Neural progenitor cell (in vitro differentiated cells): ENCODE results near the gene KLHL36. TPM values are rescaled to one million over a fixed set of nuclear protein-coding genes. Genes with fewer than 3 reads are reported as not detected.

Source experiments
- DNase-seq: peaks from one replicate; pipeline ENCODE4 v3.0.0-alpha.2; 2016; ENCODE audit warnings: low spot score
- H2AFZ ChIP-seq: fragments of 200-600 bp; sonication (generic); replicated peaks from 2 replicates; pipeline ENCODE4 v1.6.1; 2016; ENCODE audit warnings: antibody characterized with exemption
- H3F3A ChIP-seq: fragments of 200-600 bp; sonication (generic); 2 replicates; pipeline ENCODE4 v1.6.1; 2016; ENCODE audit warnings: antibody characterized with exemption, low read depth
- H3K27ac ChIP-seq: fragments of 200-600 bp; sonication (generic); 2 replicates; pipeline ENCODE4 v1.5.1; 2016; ENCODE audit warnings: mild to moderate bottlenecking
- H3K27me3 ChIP-seq: fragments of 200-600 bp; sonication (generic); 2 replicates; pipeline ENCODE4 v1.6.1; 2016; ENCODE audit warnings: mild to moderate bottlenecking, moderate library complexity
- H3K36me3 ChIP-seq: fragments of 200-600 bp; sonication (generic); 2 replicates; pipeline ENCODE4 v1.5.1; 2016
- H3K4me1 ChIP-seq: fragments of 200-600 bp; sonication (generic); 2 replicates; pipeline ENCODE4 v1.6.1; 2016; ENCODE audit warnings: mixed run types
- H3K4me2 ChIP-seq: fragments of 200-600 bp; sonication (generic); 2 replicates; pipeline ENCODE4 v1.6.1; 2016
- H3K4me3 ChIP-seq: fragments of 200-600 bp; sonication (generic); 2 replicates; pipeline ENCODE4 v1.5.1; 2016
- H3K79me2 ChIP-seq: fragments of 200-600 bp; sonication (generic); 2 replicates; pipeline ENCODE4 v1.6.1; 2016; ENCODE audit warnings: low read depth
- H3K9ac ChIP-seq: fragments of 200-600 bp; sonication (generic); 2 replicates; pipeline ENCODE4 v1.6.1; 2016
- H3K9me3 ChIP-seq: fragments of 200-600 bp; sonication (generic); 2 replicates; pipeline ENCODE4 v1.5.1; 2016; ENCODE audit warnings: low read depth
- H4K20me1 ChIP-seq: fragments of 200-600 bp; sonication (generic); 2 replicates; pipeline ENCODE4 v1.6.1; 2016; ENCODE audit warnings: low read depth
- H3K27ac Mint-ChIP-seq: 3 replicates; pipeline ENCODE4 v1.8.0; 2021; ENCODE audit warnings: mixed read lengths
- H3K27me3 Mint-ChIP-seq: 2 replicates; pipeline ENCODE4 v1.8.0; 2022; ENCODE audit warnings: low read depth, mild to moderate bottlenecking, inconsistent platforms, moderate library complexity, mixed read lengths; ENCODE audit not compliant: insufficient read depth
- H3K36me3 Mint-ChIP-seq: 3 replicates; pipeline ENCODE4 v1.8.0; 2021; ENCODE audit warnings: mixed read lengths
- H3K4me1 Mint-ChIP-seq: 3 replicates; pipeline ENCODE4 v1.8.0; 2021; ENCODE audit warnings: mixed read lengths
- H3K4me3 Mint-ChIP-seq: 3 replicates; pipeline ENCODE4 v1.8.0; 2021; ENCODE audit warnings: mild to moderate bottlenecking, moderate library complexity, mixed read lengths
- H3K9me3 Mint-ChIP-seq: 3 replicates; pipeline ENCODE4 v1.8.0; 2020; ENCODE audit warnings: mixed read lengths
- EZH2 ChIP-seq: fragments of 200-600 bp; sonication (generic); IDR thresholded peaks from 2 replicates; pipeline ENCODE4 v1.6.1; 2017; ENCODE audit warnings: antibody characterized with exemption, mild to moderate bottlenecking, moderate library complexity
- EZH2phosphoT487 ChIP-seq: fragments of 200-600 bp; sonication (generic); IDR thresholded peaks from 2 replicates; pipeline ENCODE4 v1.6.1; 2017; ENCODE audit warnings: antibody characterized with exemption
- total RNA-seq: library from RNA; depleted of rRNA; stranded (reverse); fragments of >200 nt; gene quantifications from 2 replicates; pipeline ENCODE4 v1.2.3, GENCODE V29; 2015; ENCODE audit warnings: low replicate concordance
- TF ChIP-seq, protein P1 (sequence below): fragments of 200-600 bp; sonication (generic); IDR thresholded peaks from 2 replicates; pipeline ENCODE4 v1.5.1; 2017; ENCODE audit warnings: antibody characterized with exemption, mild to moderate bottlenecking

Gene KLHL36
- total RNA-seq, 1 donor from 2014 or later = 15.9 TPM

DNA sequence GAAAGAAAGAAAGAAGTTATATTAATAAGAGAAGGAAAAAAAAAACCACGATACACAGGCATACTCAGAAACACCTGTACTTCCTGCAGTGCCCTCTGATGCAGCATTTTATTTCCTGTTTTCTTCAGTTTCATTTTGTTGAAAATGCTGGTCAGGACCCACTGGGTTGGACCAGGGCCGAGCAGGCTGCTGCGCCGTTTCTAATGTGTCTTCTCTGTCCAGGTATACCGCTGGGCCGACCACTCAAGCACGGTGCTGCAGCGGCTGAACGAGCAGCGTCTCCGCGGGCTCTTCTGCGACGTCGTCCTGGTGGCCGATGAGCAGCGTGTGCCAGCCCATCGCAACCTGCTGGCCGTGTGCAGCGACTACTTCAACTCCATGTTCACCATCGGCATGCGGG, 8.3 kb downstream of the KLHL36 start:
- peaks cover 5% of the 10 kb centered on the region for H3K27me3 Mint-ChIP-seq
- H3K36me3 Mint-ChIP-seq = peaks cover 27% of the 10 kb centered on the region
- no peaks in the 10 kb centered on the region for H3K36me3 ChIP-seq

GRCh38 chr16:84657229-84657837, 9.0 kb downstream of the KLHL36 start:
- no peak overlapping the region for H3K27ac ChIP-seq
- Mint-ChIP-seq H3K36me3 (peaks cover 28% of the 10 kb centered on the region), H3K4me3 (no peak overlapping the region), H3K27ac (no peak overlapping the region), H3K4me1 (peaks cover 3% of the 10 kb centered on the region), H3K27me3 (peaks cover 5% of the 10 kb centered on the region), H3K9me3 (no peaks in the 10 kb centered on the region)
- TF ChIP-seq, protein P1, sequence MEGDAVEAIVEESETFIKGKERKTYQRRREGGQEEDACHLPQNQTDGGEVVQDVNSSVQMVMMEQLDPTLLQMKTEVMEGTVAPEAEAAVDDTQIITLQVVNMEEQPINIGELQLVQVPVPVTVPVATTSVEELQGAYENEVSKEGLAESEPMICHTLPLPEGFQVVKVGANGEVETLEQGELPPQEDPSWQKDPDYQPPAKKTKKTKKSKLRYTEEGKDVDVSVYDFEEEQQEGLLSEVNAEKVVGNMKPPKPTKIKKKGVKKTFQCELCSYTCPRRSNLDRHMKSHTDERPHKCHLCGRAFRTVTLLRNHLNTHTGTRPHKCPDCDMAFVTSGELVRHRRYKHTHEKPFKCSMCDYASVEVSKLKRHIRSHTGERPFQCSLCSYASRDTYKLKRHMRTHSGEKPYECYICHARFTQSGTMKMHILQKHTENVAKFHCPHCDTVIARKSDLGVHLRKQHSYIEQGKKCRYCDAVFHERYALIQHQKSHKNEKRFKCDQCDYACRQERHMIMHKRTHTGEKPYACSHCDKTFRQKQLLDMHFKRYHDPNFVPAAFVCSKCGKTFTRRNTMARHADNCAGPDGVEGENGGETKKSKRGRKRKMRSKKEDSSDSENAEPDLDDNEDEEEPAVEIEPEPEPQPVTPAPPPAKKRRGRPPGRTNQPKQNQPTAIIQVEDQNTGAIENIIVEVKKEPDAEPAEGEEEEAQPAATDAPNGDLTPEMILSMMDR = no peak
- TF ChIP-seq EZH2 (no peak), EZH2phosphoT487 (no peak)
- H3K79me2 ChIP-seq = no peaks in the 10 kb centered on the region
- no peaks in the 10 kb centered on the region for H3K9me3 ChIP-seq
- no peaks in the 10 kb centered on the region for H3K36me3 ChIP-seq
- no peak overlapping the region for H3K4me3 ChIP-seq
- no peak overlapping the region for H3K9ac ChIP-seq
- no peak overlapping the region for H3K4me2 ChIP-seq
- no peaks in the 10 kb centered on the region for H4K20me1 ChIP-seq
- DNase-seq = no peak
- no peaks in the 10 kb centered on the region for H3K4me1 ChIP-seq
- no peak overlapping the region for H2AFZ ChIP-seq
- H3K27me3 ChIP-seq = no peaks in the 10 kb centered on the region
- no peaks in the 10 kb centered on the region for H3F3A ChIP-seq

More for the DNA sequence above, 8.3 kb downstream of the KLHL36 start:
- H3F3A ChIP-seq = no peaks in the 10 kb centered on the region
- no peaks in the 10 kb centered on the region for H3K79me2 ChIP-seq
- no peak for TF ChIP-seq EZH2
- no peaks in the 10 kb centered on the region for H3K9me3 ChIP-seq
- no peaks in the 10 kb centered on the region for H3K4me1 ChIP-seq
- H4K20me1 ChIP-seq = no peaks in the 10 kb centered on the region
- H3K9ac ChIP-seq = no peak overlapping the region
- no peak overlapping the region for H3K4me2 ChIP-seq
- no peaks in the 10 kb centered on the region for H3K9me3 Mint-ChIP-seq
- no peak for DNase-seq
- H3K27ac ChIP-seq = no peak overlapping the region
- H3K4me3 Mint-ChIP-seq = no peak overlapping the region
- peaks cover 3% of the 10 kb centered on the region for H3K4me1 Mint-ChIP-seq
- no peak overlapping the region for H2AFZ ChIP-seq
- H3K4me3 ChIP-seq = no peak overlapping the region
- H3K27me3 ChIP-seq = no peaks in the 10 kb centered on the region
- H3K27ac Mint-ChIP-seq = no peak overlapping the region

DNA sequence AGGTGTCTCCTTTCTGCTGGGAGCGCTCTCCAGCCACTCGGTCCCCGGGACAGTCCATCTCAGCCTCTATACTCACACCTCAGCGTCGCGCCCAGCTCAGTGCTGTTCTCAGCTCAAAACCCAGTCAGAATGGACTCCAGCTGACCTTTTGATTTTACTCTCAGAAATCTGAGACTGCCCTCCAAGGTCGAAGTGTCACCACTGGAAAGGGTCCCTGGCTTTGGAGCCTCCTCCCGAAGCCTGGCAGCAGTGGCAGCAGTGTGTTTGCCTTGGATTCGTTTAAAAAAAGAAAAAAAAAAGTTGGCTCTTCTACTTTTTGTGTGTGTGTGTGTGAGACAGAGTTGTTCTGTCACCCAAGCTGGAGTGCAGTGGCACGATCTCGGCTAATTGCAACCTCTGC, 10.4 kb downstream of the KLHL36 start:
- Histone ChIP-seq H3K4me1 (no peaks in the 10 kb centered on the region), H2AFZ (no peak overlapping the region), H3K4me3 (no peak overlapping the region), H3K9me3 (no peaks in the 10 kb centered on the region), H3K79me2 (no peaks in the 10 kb centered on the region), H3K9ac (no peak overlapping the region), H3K27me3 (no peaks in the 10 kb centered on the region), H3K27ac (no peak overlapping the region), H3F3A (no peaks in the 10 kb centered on the region), H4K20me1 (no peaks in the 10 kb centered on the region), H3K4me2 (no peak overlapping the region), H3K36me3 (no peaks in the 10 kb centered on the region)
- Mint-ChIP-seq H3K36me3 (peaks cover 26% of the 10 kb centered on the region), H3K4me3 (no peak overlapping the region), H3K27ac (peak overlapping the region; percentile 57), H3K4me1 (peaks cover 3% of the 10 kb centered on the region), H3K27me3 (peaks cover 5% of the 10 kb centered on the region), H3K9me3 (no peaks in the 10 kb centered on the region)
- no peak for DNase-seq
- TF ChIP-seq EZH2 = no peak
- TF ChIP-seq EZH2phosphoT487 = no peak
- TF ChIP-seq, protein P1 = no peak

GRCh38 chr16:84659656-84660300, 11.5 kb downstream of the KLHL36 start:
- DNase-seq = no peak
- H3K4me2 ChIP-seq = no peak overlapping the region
- H3K27ac ChIP-seq = no peak overlapping the region
- no peaks in the 10 kb centered on the region for H3K36me3 ChIP-seq
- no peaks in the 10 kb centered on the region for H3F3A ChIP-seq
- no peak overlapping the region for H3K4me3 ChIP-seq
- peak overlapping the region; percentile 2 for H3K4me3 Mint-ChIP-seq
- no peak overlapping the region for H3K27ac Mint-ChIP-seq
- H3K9ac ChIP-seq = no peak overlapping the region
- H3K36me3 Mint-ChIP-seq = peaks cover 29% of the 10 kb centered on the region
- no peaks in the 10 kb centered on the region for H4K20me1 ChIP-seq
- no peaks in the 10 kb centered on the region for H3K9me3 ChIP-seq
- peaks cover 5% of the 10 kb centered on the region for H3K27me3 Mint-ChIP-seq
- no peak overlapping the region for H2AFZ ChIP-seq
- no peaks in the 10 kb centered on the region for H3K9me3 Mint-ChIP-seq
- TF ChIP-seq, protein P1 = no peak
- TF ChIP-seq EZH2 = no peak
- no peak for TF ChIP-seq EZH2phosphoT487
- H3K4me1 Mint-ChIP-seq = no peaks in the 10 kb centered on the region
- no peaks in the 10 kb centered on the region for H3K27me3 ChIP-seq
- no peaks in the 10 kb centered on the region for H3K4me1 ChIP-seq
- H3K79me2 ChIP-seq = no peaks in the 10 kb centered on the region
